Nephron (organoid): Measurements from ENCODE around the gene GLRB.
"Not testable (repeated sequence)": the region's sequence is repeated elsewhere in the genome, so short reads cannot be mapped to it uniquely, and the experiment has no call there.

Source experiments
- H3K27ac Mint-ChIP-seq, 3 experiments: 2 replicates each; pipeline ENCODE4 v1.8.0; 2020; ENCODE audit warnings: mixed read lengths in 3 of 3, mild to moderate bottlenecking in 2 of 3, moderate library complexity in 1 of 3
- H3K27me3 Mint-ChIP-seq: 2 replicates; pipeline ENCODE4 v1.8.0; 2021; ENCODE audit warnings: low read depth, mild to moderate bottlenecking, moderate library complexity, mixed read lengths
- H3K36me3 Mint-ChIP-seq: 2 replicates; pipeline ENCODE4 v1.8.0; 2020; ENCODE audit warnings: low read depth, mixed read lengths
- H3K4me1 Mint-ChIP-seq: 2 replicates; pipeline ENCODE4 v1.8.0; 2020; ENCODE audit warnings: mixed read lengths
- H3K4me3 Mint-ChIP-seq, 3 experiments: 2 replicates each; pipeline ENCODE4 v1.8.0; 2020; ENCODE audit warnings: mild to moderate bottlenecking in 3 of 3, mixed read lengths in 3 of 3, moderate library complexity in 2 of 3
- H3K9me3 Mint-ChIP-seq: 2 replicates; pipeline ENCODE4 v1.8.0; 2020; ENCODE audit warnings: mixed read lengths
- TF ChIP-seq, protein P1 (sequence below), 3 experiments: fragments of 200-600 bp; sonication (generic); IDR thresholded peaks; one replicate each; pipeline ENCODE4 v1.5.0; 2021; ENCODE audit warnings: antibody characterized with exemption in 3 of 3; ENCODE audit not compliant: unreplicated experiment in 3 of 3

Gene GLRB

GRCh38 chr4:157048248-157048647 lies 27.7 kb upstream of the GLRB start:
- no peaks in the 10 kb centered on the region for H3K27me3 Mint-ChIP-seq

GRCh38 chr4:157050561-157050960 lies 25.4 kb upstream of the GLRB start:
- no peaks in the 10 kb centered on the region for H3K27me3 Mint-ChIP-seq
- TF ChIP-seq, protein P1, sequence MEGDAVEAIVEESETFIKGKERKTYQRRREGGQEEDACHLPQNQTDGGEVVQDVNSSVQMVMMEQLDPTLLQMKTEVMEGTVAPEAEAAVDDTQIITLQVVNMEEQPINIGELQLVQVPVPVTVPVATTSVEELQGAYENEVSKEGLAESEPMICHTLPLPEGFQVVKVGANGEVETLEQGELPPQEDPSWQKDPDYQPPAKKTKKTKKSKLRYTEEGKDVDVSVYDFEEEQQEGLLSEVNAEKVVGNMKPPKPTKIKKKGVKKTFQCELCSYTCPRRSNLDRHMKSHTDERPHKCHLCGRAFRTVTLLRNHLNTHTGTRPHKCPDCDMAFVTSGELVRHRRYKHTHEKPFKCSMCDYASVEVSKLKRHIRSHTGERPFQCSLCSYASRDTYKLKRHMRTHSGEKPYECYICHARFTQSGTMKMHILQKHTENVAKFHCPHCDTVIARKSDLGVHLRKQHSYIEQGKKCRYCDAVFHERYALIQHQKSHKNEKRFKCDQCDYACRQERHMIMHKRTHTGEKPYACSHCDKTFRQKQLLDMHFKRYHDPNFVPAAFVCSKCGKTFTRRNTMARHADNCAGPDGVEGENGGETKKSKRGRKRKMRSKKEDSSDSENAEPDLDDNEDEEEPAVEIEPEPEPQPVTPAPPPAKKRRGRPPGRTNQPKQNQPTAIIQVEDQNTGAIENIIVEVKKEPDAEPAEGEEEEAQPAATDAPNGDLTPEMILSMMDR (IDR thresholded peaks at IDR 0.05; ENCODE audit: unreplicated experiment in 3 of 3), result no peak
- no peak overlapping the region for H3K27ac Mint-ChIP-seq
- H3K36me3 Mint-ChIP-seq, result no peaks in the 10 kb centered on the region
- no peak overlapping the region for H3K4me3 Mint-ChIP-seq
- H3K4me1 Mint-ChIP-seq, result no peaks in the 10 kb centered on the region
- H3K9me3 Mint-ChIP-seq, result no peaks in the 10 kb centered on the region

More at GRCh38 chr4:157048248-157048647, 27.7 kb upstream of the GLRB start:
- no peak overlapping the region for H3K4me3 Mint-ChIP-seq
- H3K36me3 Mint-ChIP-seq, result no peaks in the 10 kb centered on the region
- H3K9me3 Mint-ChIP-seq, result no peaks in the 10 kb centered on the region
- no peaks in the 10 kb centered on the region for H3K4me1 Mint-ChIP-seq
- H3K27ac Mint-ChIP-seq, result no peak overlapping the region
- TF ChIP-seq, protein P1 (IDR thresholded peaks at IDR 0.05; ENCODE audit: unreplicated experiment in 3 of 3), result no peak

GRCh38 chr4:157052429-157053040 lies 23.4 kb upstream of the GLRB start:
- no peaks in the 10 kb centered on the region for H3K36me3 Mint-ChIP-seq
- TF ChIP-seq, protein P1 (IDR thresholded peaks at IDR 0.05; ENCODE audit: unreplicated experiment in 3 of 3), result no peak
- no peaks in the 10 kb centered on the region for H3K27me3 Mint-ChIP-seq
- H3K27ac Mint-ChIP-seq, result no peak overlapping the region
- no peak overlapping the region for H3K4me3 Mint-ChIP-seq
- H3K4me1 Mint-ChIP-seq, result no peaks in the 10 kb centered on the region
- H3K9me3 Mint-ChIP-seq, result no peaks in the 10 kb centered on the region

DNA sequence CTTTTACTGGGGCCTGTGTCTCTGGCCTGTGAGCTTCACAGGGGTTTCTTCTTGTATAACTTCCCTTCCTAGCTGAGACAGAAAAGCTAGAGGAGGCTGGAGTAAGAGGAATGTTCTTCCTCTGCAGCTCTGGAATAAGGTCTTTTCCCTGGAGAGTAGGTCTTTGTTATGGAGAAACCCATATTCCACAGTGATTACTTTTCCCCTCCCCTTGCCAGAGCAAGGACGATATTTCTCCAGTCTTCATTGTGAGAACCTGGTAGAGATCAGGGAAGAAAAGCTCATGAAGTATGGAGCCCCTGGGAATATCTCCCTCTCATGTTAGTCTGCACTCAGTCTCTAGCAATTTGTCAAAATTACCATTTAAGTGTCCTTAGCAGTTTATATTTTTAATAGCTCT lies 18.7 kb upstream of the GLRB start:
- Mint-ChIP-seq H3K27ac (peak overlapping the region in 1 of 3 experiments; percentile 59), H3K4me3 (no peak overlapping the region), H3K36me3 (no peaks in the 10 kb centered on the region), H3K4me1 (no peaks in the 10 kb centered on the region), H3K27me3 (no peaks in the 10 kb centered on the region), H3K9me3 (no peaks in the 10 kb centered on the region)
- TF ChIP-seq, protein P1 (IDR thresholded peaks at IDR 0.05; ENCODE audit: unreplicated experiment in 3 of 3), result no peak

GRCh38 chr4:157058899-157059298 lies 17.1 kb upstream of the GLRB start:
- not testable (repeated sequence) for H3K9me3 Mint-ChIP-seq, H3K36me3 Mint-ChIP-seq, H3K27me3 Mint-ChIP-seq, H3K4me1 Mint-ChIP-seq, H3K27ac Mint-ChIP-seq, H3K4me3 Mint-ChIP-seq

DNA sequence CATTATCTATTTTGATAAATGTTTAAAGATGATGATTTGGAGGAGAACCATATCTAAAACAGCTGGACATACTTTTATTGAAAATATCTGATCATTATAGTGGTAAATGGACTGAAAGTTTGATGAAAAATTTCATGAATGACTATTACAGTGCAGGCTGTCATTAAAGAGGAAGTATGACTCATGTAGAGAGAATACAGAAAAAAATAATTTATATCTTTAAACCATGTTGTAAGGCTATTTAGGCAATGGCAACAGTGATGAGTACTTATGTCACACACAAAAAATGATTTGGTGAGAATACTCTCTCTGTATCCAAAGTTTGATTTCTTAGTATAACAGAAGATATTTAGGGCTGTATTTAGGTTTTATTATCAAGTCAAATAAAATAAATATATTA lies 3.9 kb upstream of the GLRB start:
- Mint-ChIP-seq H3K4me1 (no peaks in the 10 kb centered on the region), H3K27ac (no peak overlapping the region), H3K4me3 (no peak overlapping the region), H3K27me3 (peaks cover 4% of the 10 kb centered on the region), H3K36me3 (no peaks in the 10 kb centered on the region), H3K9me3 (no peaks in the 10 kb centered on the region)
- TF ChIP-seq, protein P1 (IDR thresholded peaks at IDR 0.05; ENCODE audit: unreplicated experiment in 3 of 3), result no peak
